ENCODE data around the gene UBE2F.

Gene UBE2F

GRCh38 chr2:238091436-238092060 lies 124.7 kb downstream of the UBE2F start:
- Histone ChIP-seq H3K4me3 (ENCODE audit: low read length in 2 of 2) (no peak overlapping the region), H3K4me1 (ENCODE audit: control insufficient read depth, insufficient read depth, low read length) (no peaks in the 10 kb centered on the region), H3K27me3 (ENCODE audit: control insufficient read depth in 1 of 2, insufficient read depth in 2 of 2, low read length in 2 of 2) (no peaks in the 10 kb centered on the region), H3K27ac (ENCODE audit: low read length) (no peak overlapping the region), H3K36me3 (ENCODE audit: control insufficient read depth in 2 of 2, insufficient read depth in 2 of 2, low read length in 2 of 2) (no peaks in the 10 kb centered on the region), H3K9ac (ENCODE audit: low read length in 2 of 2) (no peak overlapping the region), H3K9me3 (ENCODE audit: control insufficient read depth in 2 of 2, low read length in 2 of 2) (no peaks in the 10 kb centered on the region)

Measured in stomach smooth muscle (tissue), 2 donors.